ENCODE results near the gene CCT3. TPM values are rescaled to one million over a fixed set of nuclear protein-coding genes. Genes with fewer than 3 reads are reported as not detected.

The CCT3 gene
- 295 and 359 TPM in 2 replicates for polyA plus RNA-seq (2012; rRNA removed)
- 291 and 349 TPM in 2 replicates for polyA plus RNA-seq (2012; cell fraction: cytosol; rRNA removed)
- polyA plus RNA-seq (2012; cell fraction: nucleus; rRNA removed) = 201 and 250 TPM in 2 replicates

DNA sequence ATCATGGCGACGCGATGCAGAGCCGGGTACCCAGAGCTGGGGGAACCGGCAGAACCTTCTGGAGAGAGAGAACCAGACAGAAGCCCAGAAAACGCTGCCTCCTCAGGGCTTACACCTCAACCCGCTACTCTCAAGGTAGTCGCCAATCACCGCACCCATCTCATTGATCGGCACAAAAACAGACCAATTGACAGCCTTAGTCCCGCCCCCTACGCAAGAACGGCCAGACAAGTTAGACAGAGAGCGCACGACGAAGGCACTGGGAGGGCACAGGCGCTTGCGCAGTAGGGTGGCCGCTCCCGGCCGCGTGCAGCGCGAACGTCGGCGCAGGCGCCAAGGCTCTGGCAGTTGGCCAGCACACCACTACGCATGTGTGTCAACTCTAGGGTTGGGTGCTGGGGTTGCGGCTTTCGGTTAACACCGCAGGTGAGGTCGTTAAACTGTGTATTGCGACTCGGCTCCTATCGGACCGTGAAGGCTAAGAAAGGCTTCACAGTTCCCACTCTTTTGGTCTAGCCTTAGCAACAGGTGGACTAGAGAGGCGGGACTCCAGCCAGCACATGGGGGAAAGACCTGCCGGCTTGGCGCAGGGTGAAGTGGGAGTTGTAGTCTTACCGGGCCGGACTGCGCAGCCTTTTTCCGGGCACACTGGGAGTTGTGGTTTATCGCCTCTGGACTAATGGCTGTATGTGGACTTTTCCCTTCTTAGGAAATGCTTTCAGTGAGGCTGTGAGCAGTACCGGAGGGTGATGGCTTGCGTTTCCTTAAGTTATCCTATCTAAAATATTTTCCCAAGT lies at the start of gene CCT3, which contains the start of gene TSACC:
CCT3 (minus strand) TSS at position 113 of the 797 bp plus-strand sequence; CDS start at position 5, 108 bp downstream.
TSACC (plus strand) TSS at position 347 of the 797 bp plus-strand sequence. CDS start 1,232 bp downstream, outside the sequence.
- CTCF ChIA-PET = interaction anchor here (0.7 to 1.3 kb wide), 3 partner anchors 19 to 47 kb away, joined by 3 to 7 read pairs (median 6); no protein-coding TSS in a partner anchor
- H3K27ac ChIP-seq (ENCODE audit: low read depth in 2 of 2, low read length in 1 of 2) = peak within 1 kb of the TSS; percentile 67 to 94
- TF ChIP-seq YY1 (IDR thresholded peaks at IDR 0.05; ENCODE audit: low read depth) (peak; percentile 72; the same call in 1 of the 2 replicates), RFX5 (IDR thresholded peaks at IDR 0.05; ENCODE audit: low read length) (no peak; the same call in 1 of the 2 replicates), ELF1 (IDR thresholded peaks at IDR 0.05) (peak; percentile 76), TEAD4 (IDR thresholded peaks at IDR 0.05; ENCODE audit: borderline replicate concordance, insufficient read depth) (no peak), TCF12 (IDR thresholded peaks at IDR 0.05) (no peak), FOXM1 (IDR thresholded peaks at IDR 0.05; ENCODE audit: low read depth) (no peak), GATA2 (CRISPR knock-in tag; IDR thresholded peaks at IDR 0.05) (no peak), RCOR1 (IDR thresholded peaks at IDR 0.05; ENCODE audit: low read length) (no peak), JUND (IDR thresholded peaks at IDR 0.05) (no peak), CHD2 (IDR thresholded peaks at IDR 0.05; ENCODE audit: low read length, partially characterized antibody) (peak; percentile 93), EP300 (IDR thresholded peaks at IDR 0.05; ENCODE audit: borderline replicate concordance in 1 of 2, low read depth in 1 of 2, low read length in 1 of 2) (peak in 1 of 2 experiments; percentile 46; a peak in 2 of 4 replicates), RAD21 (IDR thresholded peaks at IDR 0.05; ENCODE audit: low read length) (no peak), MXI1 (IDR thresholded peaks at IDR 0.05; ENCODE audit: low read depth, low read length) (peak; percentile 84), SMC3 (IDR thresholded peaks at IDR 0.05; ENCODE audit: low read depth, low read length) (no peak), GABPA (IDR thresholded peaks at IDR 0.05; ENCODE audit: low read depth) (peak; percentile 67), POLR2AphosphoS5 (IDR thresholded peaks at IDR 0.05; ENCODE audit: low read depth, low read length) (peak; percentile 92), EZH2phosphoT487 (IDR thresholded peaks at IDR 0.05; ENCODE audit: borderline replicate concordance, low read depth) (no peak), TAF1 (IDR thresholded peaks at IDR 0.05; ENCODE audit: borderline replicate concordance, low read depth, low read length) (peak; percentile 86), NFIC (IDR thresholded peaks at IDR 0.05; ENCODE audit: borderline replicate concordance) (peak; percentile 69), NRF1 (IDR thresholded peaks at IDR 0.05; ENCODE audit: low read depth, low read length) (peak; percentile 93), MEF2A (IDR thresholded peaks at IDR 0.05; ENCODE audit: borderline replicate concordance, low read depth) (no peak)
- TF ChIP-seq, protein P1, sequence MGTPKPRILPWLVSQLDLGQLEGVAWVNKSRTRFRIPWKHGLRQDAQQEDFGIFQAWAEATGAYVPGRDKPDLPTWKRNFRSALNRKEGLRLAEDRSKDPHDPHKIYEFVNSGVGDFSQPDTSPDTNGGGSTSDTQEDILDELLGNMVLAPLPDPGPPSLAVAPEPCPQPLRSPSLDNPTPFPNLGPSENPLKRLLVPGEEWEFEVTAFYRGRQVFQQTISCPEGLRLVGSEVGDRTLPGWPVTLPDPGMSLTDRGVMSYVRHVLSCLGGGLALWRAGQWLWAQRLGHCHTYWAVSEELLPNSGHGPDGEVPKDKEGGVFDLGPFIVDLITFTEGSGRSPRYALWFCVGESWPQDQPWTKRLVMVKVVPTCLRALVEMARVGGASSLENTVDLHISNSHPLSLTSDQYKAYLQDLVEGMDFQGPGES (IDR thresholded peaks at IDR 0.05; ENCODE audit: low read depth, low read length) = peak; percentile 95
- TF ChIP-seq, protein P2, sequence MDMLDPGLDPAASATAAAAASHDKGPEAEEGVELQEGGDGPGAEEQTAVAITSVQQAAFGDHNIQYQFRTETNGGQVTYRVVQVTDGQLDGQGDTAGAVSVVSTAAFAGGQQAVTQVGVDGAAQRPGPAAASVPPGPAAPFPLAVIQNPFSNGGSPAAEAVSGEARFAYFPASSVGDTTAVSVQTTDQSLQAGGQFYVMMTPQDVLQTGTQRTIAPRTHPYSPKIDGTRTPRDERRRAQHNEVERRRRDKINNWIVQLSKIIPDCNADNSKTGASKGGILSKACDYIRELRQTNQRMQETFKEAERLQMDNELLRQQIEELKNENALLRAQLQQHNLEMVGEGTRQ (IDR thresholded peaks at IDR 0.05; ENCODE audit: borderline replicate concordance, low read depth, low read length) = 0 out of 2 replicates have a peak, but pooled peaks have one; percentile 13
- TF ChIP-seq, protein P3, sequence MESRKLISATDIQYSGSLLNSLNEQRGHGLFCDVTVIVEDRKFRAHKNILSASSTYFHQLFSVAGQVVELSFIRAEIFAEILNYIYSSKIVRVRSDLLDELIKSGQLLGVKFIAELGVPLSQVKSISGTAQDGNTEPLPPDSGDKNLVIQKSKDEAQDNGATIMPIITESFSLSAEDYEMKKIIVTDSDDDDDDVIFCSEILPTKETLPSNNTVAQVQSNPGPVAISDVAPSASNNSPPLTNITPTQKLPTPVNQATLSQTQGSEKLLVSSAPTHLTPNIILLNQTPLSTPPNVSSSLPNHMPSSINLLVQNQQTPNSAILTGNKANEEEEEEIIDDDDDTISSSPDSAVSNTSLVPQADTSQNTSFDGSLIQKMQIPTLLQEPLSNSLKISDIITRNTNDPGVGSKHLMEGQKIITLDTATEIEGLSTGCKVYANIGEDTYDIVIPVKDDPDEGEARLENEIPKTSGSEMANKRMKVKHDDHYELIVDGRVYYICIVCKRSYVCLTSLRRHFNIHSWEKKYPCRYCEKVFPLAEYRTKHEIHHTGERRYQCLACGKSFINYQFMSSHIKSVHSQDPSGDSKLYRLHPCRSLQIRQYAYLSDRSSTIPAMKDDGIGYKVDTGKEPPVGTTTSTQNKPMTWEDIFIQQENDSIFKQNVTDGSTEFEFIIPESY (IDR thresholded peaks at IDR 0.05; ENCODE audit: borderline replicate concordance, low read depth) = no peak
- TF ChIP-seq, protein P4, sequence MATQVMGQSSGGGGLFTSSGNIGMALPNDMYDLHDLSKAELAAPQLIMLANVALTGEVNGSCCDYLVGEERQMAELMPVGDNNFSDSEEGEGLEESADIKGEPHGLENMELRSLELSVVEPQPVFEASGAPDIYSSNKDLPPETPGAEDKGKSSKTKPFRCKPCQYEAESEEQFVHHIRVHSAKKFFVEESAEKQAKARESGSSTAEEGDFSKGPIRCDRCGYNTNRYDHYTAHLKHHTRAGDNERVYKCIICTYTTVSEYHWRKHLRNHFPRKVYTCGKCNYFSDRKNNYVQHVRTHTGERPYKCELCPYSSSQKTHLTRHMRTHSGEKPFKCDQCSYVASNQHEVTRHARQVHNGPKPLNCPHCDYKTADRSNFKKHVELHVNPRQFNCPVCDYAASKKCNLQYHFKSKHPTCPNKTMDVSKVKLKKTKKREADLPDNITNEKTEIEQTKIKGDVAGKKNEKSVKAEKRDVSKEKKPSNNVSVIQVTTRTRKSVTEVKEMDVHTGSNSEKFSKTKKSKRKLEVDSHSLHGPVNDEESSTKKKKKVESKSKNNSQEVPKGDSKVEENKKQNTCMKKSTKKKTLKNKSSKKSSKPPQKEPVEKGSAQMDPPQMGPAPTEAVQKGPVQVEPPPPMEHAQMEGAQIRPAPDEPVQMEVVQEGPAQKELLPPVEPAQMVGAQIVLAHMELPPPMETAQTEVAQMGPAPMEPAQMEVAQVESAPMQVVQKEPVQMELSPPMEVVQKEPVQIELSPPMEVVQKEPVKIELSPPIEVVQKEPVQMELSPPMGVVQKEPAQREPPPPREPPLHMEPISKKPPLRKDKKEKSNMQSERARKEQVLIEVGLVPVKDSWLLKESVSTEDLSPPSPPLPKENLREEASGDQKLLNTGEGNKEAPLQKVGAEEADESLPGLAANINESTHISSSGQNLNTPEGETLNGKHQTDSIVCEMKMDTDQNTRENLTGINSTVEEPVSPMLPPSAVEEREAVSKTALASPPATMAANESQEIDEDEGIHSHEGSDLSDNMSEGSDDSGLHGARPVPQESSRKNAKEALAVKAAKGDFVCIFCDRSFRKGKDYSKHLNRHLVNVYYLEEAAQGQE (IDR thresholded peaks at IDR 0.05; ENCODE audit: low read depth, low read length) = no peak

More for the DNA sequence above, at the start of gene CCT3, which contains the start of gene TSACC:
- Histone ChIP-seq H3K9me3 (no peaks in the 10 kb centered on the region), H3K36me3 (replicated peaks in 1 of 2; ENCODE audit: control insufficient read depth in 1 of 2, insufficient read depth in 2 of 2, low read length in 1 of 2) (peaks cover 24 to 28% of the 10 kb centered on the region in 2 experiments), H3K27me3 (ENCODE audit: insufficient read depth) (no peaks in the 10 kb centered on the region), H3K79me2 (ENCODE audit: insufficient read depth) (peaks cover 42% of the 10 kb centered on the region), H3K9me2 (no peaks in the 10 kb centered on the region), H3K4me2 (peak within 1 kb of the TSS; percentile 73), H3K9ac (peak within 1 kb of the TSS; percentile 75), H3K4me1 (ENCODE audit: control insufficient read depth in 1 of 2, insufficient read depth in 2 of 2, low read depth in 1 of 2, low read length in 1 of 2) (peaks cover 9 to 12% of the 10 kb centered on the region in 2 experiments; a peak in 3 of 4 replicates), H3F3A (replicated peaks; ENCODE audit: insufficient read depth) (no peaks in the 10 kb centered on the region), H4K20me1 (ENCODE audit: insufficient read depth) (peaks cover 18% of the 10 kb centered on the region), H2AFZ (ENCODE audit: low read depth) (peak within 1 kb of the TSS; percentile 73), H3K4me3 (ENCODE audit: low read depth in 2 of 2, low read length in 1 of 2) (peak within 1 kb of the TSS; percentile 63 to 78)
- POLR2A ChIA-PET = interaction anchor here (0.5 to 1.3 kb wide), 3 partner anchors 13 to 125 kb away, joined by 3 to 4 read pairs (median 4); partner anchors contain the start of gene PMF1
- 1% methylated on average over 37 of the region's 47 CpGs for WGBS (ENCODE audit: low lambda C conversion rate)
- DNase-seq = peak; percentile 94
